ENCODE measurements around the gene TPRG1L.

TPRG1L gene

GRCh38 chr1:3593745-3594144 lies 31.1 kb upstream of the TPRG1L start:
- DNase-seq (ENCODE audit: low spot score) = no peak

- no peak for DNase-seq (ENCODE audit: low spot score)
Observed at GRCh38 chr1:3594706-3595377, 30.0 kb upstream of the TPRG1L start.

GRCh38 chr1:3595949-3596348 lies 28.9 kb upstream of the TPRG1L start:
- DNase-seq (ENCODE audit: low spot score) = no peak

- DNase-seq (ENCODE audit: low spot score) = no peak
Observed at GRCh38 chr1:3596663-3597598, 27.9 kb upstream of the TPRG1L start.

GRCh38 chr1:3597599-3597964 lies 27.2 kb upstream of the TPRG1L start:
- DNase-seq (ENCODE audit: low spot score) = peak; percentile 28

GRCh38 chr1:3598051-3598491 lies 26.7 kb upstream of the TPRG1L start:
- DNase-seq (ENCODE audit: low spot score) = no peak

GRCh38 chr1:3598522-3599285 lies 26.1 kb upstream of the TPRG1L start:
- no peak for DNase-seq (ENCODE audit: low spot score)

- DNase-seq (ENCODE audit: low spot score) = no peak
Observed at GRCh38 chr1:3599286-3599811, 25.5 kb upstream of the TPRG1L start.

- no peak for DNase-seq (ENCODE audit: low spot score)
Observed at GRCh38 chr1:3599816-3600215, 25.0 kb upstream of the TPRG1L start.

- no peak for DNase-seq (ENCODE audit: low spot score)
Observed at GRCh38 chr1:3600354-3600753, 24.5 kb upstream of the TPRG1L start.

- no peak for DNase-seq (ENCODE audit: low spot score)
Observed at GRCh38 chr1:3601743-3602142, 23.1 kb upstream of the TPRG1L start.

GRCh38 chr1:3602375-3602774 lies 22.4 kb upstream of the TPRG1L start:
- no peak for DNase-seq (ENCODE audit: low spot score)

- DNase-seq (ENCODE audit: low spot score) = no peak
Observed at GRCh38 chr1:3603156-3603555, 21.7 kb upstream of the TPRG1L start.

GRCh38 chr1:3603571-3604467 lies 21.0 kb upstream of the TPRG1L start:
- DNase-seq (ENCODE audit: low spot score) = no peak

- no peak for DNase-seq (ENCODE audit: low spot score)
Observed at GRCh38 chr1:3604468-3604974, 20.3 kb upstream of the TPRG1L start.

- no peak for DNase-seq (ENCODE audit: low spot score)
Observed at GRCh38 chr1:3604997-3605823, 19.6 kb upstream of the TPRG1L start.

- no peak for DNase-seq (ENCODE audit: low spot score)
Observed at GRCh38 chr1:3606779-3607702, 17.8 kb upstream of the TPRG1L start.

- no peak for DNase-seq (ENCODE audit: low spot score)
Observed at GRCh38 chr1:3607703-3608065, 17.1 kb upstream of the TPRG1L start.

GRCh38 chr1:3608154-3608553 lies 16.7 kb upstream of the TPRG1L start:
- DNase-seq (ENCODE audit: low spot score) = no peak
